Stomach (tissue), 4 donors: Measurements from ENCODE around the gene PPP2R2B.

ENCODE experiments used
- EP300 ChIP-seq: sonication (generic); formaldehyde crosslinking; IDR thresholded peaks from one replicate; pipeline ENCODE4 v1.6.1; 2017; ENCODE audit warnings: antibody characterized with exemption
- POLR2A ChIP-seq, 4 donors: fragments of 450-650 bp; IDR thresholded peaks; one replicate each; pipeline ENCODE4 v1.6.1; 2016; ENCODE audit warnings: antibody characterized with exemption in 4 of 4, control low read depth in 2 of 4, mild to moderate bottlenecking in 1 of 4, moderate library complexity in 1 of 4
- TF ChIP-seq, protein P1 (sequence below), 7 experiments: fragments of 450-650 bp in 4 of 7; fragments of 200-600 bp in 3 of 7; sonication (generic) in 3 of 7; IDR thresholded peaks; one replicate each; pipeline ENCODE4 v1.5.1; 2016 to 2019; ENCODE audit warnings: antibody characterized with exemption in 7 of 7, control low read depth in 2 of 7, mild to moderate bottlenecking in 1 of 7

DNA sequence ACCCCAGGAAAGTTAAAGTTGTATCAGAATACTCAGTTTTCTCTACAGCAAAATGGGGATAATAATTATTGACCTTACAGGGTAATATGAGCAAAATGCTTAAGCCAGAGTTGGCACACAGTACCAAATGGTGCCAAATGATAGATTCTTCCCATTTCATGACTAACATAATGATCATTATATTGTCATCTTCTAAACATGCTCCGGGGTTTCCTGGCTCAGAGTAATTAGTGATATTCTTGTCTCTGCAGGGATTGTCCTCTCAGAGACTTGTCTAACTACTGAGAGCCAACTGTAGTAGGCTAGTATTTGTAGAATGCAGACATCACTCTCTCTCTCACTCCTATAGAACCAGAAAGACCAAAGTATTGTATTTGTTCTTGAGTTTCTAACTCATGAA, 25.2 kb upstream of the PPP2R2B start:
- TF ChIP-seq, protein P1, sequence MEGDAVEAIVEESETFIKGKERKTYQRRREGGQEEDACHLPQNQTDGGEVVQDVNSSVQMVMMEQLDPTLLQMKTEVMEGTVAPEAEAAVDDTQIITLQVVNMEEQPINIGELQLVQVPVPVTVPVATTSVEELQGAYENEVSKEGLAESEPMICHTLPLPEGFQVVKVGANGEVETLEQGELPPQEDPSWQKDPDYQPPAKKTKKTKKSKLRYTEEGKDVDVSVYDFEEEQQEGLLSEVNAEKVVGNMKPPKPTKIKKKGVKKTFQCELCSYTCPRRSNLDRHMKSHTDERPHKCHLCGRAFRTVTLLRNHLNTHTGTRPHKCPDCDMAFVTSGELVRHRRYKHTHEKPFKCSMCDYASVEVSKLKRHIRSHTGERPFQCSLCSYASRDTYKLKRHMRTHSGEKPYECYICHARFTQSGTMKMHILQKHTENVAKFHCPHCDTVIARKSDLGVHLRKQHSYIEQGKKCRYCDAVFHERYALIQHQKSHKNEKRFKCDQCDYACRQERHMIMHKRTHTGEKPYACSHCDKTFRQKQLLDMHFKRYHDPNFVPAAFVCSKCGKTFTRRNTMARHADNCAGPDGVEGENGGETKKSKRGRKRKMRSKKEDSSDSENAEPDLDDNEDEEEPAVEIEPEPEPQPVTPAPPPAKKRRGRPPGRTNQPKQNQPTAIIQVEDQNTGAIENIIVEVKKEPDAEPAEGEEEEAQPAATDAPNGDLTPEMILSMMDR (IDR thresholded peaks at IDR 0.05) = no peak
- TF ChIP-seq EP300 (no peak), POLR2A (IDR thresholded peaks at IDR 0.05) (no peak)
